Measurements from ENCODE around the gene SGCA.

The SGCA gene

DNA sequence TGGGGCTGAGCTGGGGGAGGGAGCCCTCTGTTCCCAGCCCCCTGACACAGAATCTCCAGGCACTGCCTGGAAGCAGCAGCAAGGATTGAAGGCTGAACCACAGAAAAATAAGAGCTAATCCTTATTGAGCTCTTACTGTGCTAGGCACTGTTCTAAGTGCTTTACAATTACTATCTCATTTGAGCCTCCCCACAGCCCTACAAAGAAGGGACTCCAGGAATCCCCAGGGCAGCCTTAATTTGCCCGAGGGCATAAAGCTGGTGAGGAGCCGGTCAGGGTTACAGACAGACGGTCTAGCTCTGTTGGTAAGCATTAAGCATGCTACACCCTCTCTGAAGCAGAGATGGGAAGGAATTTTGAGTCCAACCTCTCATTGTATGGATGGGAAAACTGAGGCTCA, 42.9 kb upstream of the SGCA start:
- peak overlapping the region; percentile 85 for H2AK5ac ChIP-seq (ENCODE audit: low read length)
- H3K79me2 ChIP-seq (ENCODE audit: control insufficient read depth, insufficient read depth, low read length): no peaks in the 10 kb centered on the region
- no peaks in the 10 kb centered on the region for H3K27me3 ChIP-seq (ENCODE audit: insufficient read depth, low read length, poor library complexity)
- no peak overlapping the region for H4K5ac ChIP-seq (ENCODE audit: low read length)
- peak overlapping the region; percentile 93 for H3K56ac ChIP-seq (ENCODE audit: low read length)
- H3K9ac ChIP-seq (ENCODE audit: low read length): peak overlapping the region; percentile 60
- peak overlapping the region; percentile 90 for H2BK5ac ChIP-seq (ENCODE audit: low read length)
- no peak overlapping the region for H3K23ac ChIP-seq (ENCODE audit: low read length)
- H3K18ac ChIP-seq (ENCODE audit: low read length): no peak overlapping the region
- peak overlapping the region; percentile 40 for H3K27ac ChIP-seq (ENCODE audit: low read depth, low read length)
- H3K4me2 ChIP-seq (ENCODE audit: low read length): no peak overlapping the region
- WGBS (ENCODE audit: extremely low coverage, insufficient coverage, low lambda C conversion rate): no CpG with 5 or more reads among the region's 3 CpGs
- no peak overlapping the region for H2BK120ac ChIP-seq (ENCODE audit: low read depth, low read length)
- H3K36me3 ChIP-seq (ENCODE audit: control insufficient read depth, insufficient read depth, low read length): no peaks in the 10 kb centered on the region
- H4K8ac ChIP-seq (ENCODE audit: low read depth, low read length): no peak overlapping the region
- peaks cover 12% of the 10 kb centered on the region for H3K4me1 ChIP-seq (ENCODE audit: control insufficient read depth, low read depth, low read length)
- peak overlapping the region; percentile 21 for H3K4ac ChIP-seq (ENCODE audit: low read depth, low read length)
- DNase-seq: no peak
- no peak overlapping the region for H2BK15ac ChIP-seq (replicated peaks; ENCODE audit: low read depth)
- H3K79me1 ChIP-seq (ENCODE audit: low read length): no peaks in the 10 kb centered on the region
- H3K4me3 ChIP-seq (ENCODE audit: low read length): no peak overlapping the region

DNA sequence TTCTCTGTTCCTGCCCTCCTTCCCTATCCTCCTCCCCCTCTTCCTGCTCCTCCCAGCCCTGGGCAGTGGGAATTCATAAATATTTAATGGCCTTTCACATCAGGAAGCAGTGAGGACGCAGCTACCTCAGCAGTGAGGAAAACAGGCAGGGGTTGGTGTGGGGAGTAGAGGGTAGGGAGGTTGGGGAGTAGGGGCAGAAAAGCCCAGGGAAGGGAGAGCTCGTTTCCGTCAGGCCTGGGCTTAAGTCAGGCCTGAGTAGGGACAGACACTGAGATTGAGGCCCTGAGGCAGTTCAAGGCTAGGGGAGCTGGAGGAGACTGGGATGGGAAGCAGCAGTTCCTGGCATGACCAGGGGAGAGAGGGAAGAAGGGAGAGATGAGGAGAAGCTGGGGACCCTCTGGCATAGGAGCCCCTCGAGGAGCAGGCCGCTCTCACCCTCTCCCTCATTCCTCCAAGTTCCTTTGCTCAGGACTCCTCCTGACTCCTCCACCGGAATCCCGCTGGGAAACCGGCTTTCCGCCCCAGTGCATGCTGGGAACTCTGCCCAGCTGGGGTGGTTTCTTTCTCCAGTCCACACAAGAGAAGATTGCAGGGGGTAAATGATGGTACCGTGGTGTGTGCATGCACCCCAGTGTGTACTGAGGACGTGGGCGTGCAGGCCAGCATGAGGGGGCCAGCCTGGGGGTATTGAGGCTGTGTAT, 42.0 kb upstream of the SGCA start:
- Histone ChIP-seq H3K79me1 (ENCODE audit: low read length) (no peaks in the 10 kb centered on the region), H3K23ac (ENCODE audit: low read length) (no peak overlapping the region), H4K5ac (ENCODE audit: low read length) (peak overlapping the region; percentile 84), H2BK120ac (ENCODE audit: low read depth, low read length) (no peak overlapping the region), H3K36me3 (ENCODE audit: control insufficient read depth, insufficient read depth, low read length) (no peaks in the 10 kb centered on the region), H3K79me2 (ENCODE audit: control insufficient read depth, insufficient read depth, low read length) (no peaks in the 10 kb centered on the region), H3K56ac (ENCODE audit: low read length) (peak overlapping the region; percentile 93), H3K4me3 (ENCODE audit: low read length) (no peak overlapping the region), H3K4me1 (ENCODE audit: control insufficient read depth, low read depth, low read length) (peaks cover 12% of the 10 kb centered on the region), H3K18ac (ENCODE audit: low read length) (peak overlapping the region; percentile 6), H2BK15ac (replicated peaks; ENCODE audit: low read depth) (no peak overlapping the region), H2BK5ac (ENCODE audit: low read length) (peak overlapping the region; percentile 90), H4K8ac (ENCODE audit: low read depth, low read length) (no peak overlapping the region), H3K27me3 (ENCODE audit: insufficient read depth, low read length, poor library complexity) (no peaks in the 10 kb centered on the region), H3K27ac (ENCODE audit: low read depth, low read length) (peak overlapping the region; percentile 40), H3K9ac (ENCODE audit: low read length) (peak overlapping the region; percentile 60), H3K4ac (ENCODE audit: low read depth, low read length) (peak overlapping the region; percentile 21), H2AK5ac (ENCODE audit: low read length) (no peak overlapping the region), H3K4me2 (ENCODE audit: low read length) (no peak overlapping the region)
- peak; percentile 72 for DNase-seq
- WGBS (ENCODE audit: extremely low coverage, insufficient coverage, low lambda C conversion rate): no CpG with 5 or more reads among the region's 12 CpGs

DNA sequence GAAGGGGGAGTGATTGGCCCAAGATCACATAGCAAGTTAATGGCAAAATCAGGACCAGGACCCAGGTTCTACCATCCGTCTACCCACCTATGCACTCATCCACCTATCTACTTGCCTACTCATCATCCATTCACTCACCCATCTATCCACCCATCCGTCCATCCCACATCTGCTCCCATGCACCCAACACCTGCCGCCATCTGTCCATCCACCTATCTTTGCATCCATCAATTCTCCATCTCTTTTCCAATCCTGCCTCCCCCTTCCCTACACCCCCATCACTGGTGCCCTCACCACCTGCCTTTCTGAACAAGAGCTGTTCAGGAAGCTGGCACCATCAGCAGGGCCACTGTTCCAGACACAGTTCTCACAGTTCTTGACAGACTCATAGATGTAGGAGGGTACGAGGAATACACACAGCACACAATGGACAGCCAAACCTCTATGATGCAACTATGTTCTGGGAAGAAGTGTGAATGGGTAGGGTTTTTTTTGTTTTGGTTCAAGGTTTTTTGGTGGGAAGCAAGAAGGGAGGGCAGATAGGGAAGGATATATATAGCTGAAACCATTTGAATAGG, 40.3 kb upstream of the SGCA start:
- DNase-seq: no peak
- no peaks in the 10 kb centered on the region for H3K79me1 ChIP-seq (ENCODE audit: low read length)
- peaks cover 12% of the 10 kb centered on the region for H3K4me1 ChIP-seq (ENCODE audit: control insufficient read depth, low read depth, low read length)
- no peak overlapping the region for H2BK5ac ChIP-seq (ENCODE audit: low read length)
- no peak overlapping the region for H4K8ac ChIP-seq (ENCODE audit: low read depth, low read length)
- no peaks in the 10 kb centered on the region for H3K27me3 ChIP-seq (ENCODE audit: insufficient read depth, low read length, poor library complexity)
- no peak overlapping the region for H4K5ac ChIP-seq (ENCODE audit: low read length)
- H2BK120ac ChIP-seq (ENCODE audit: low read depth, low read length): no peak overlapping the region
- no peaks in the 10 kb centered on the region for H3K36me3 ChIP-seq (ENCODE audit: control insufficient read depth, insufficient read depth, low read length)
- H3K23ac ChIP-seq (ENCODE audit: low read length): no peak overlapping the region
- no peak overlapping the region for H3K27ac ChIP-seq (ENCODE audit: low read depth, low read length)
- no peak overlapping the region for H3K56ac ChIP-seq (ENCODE audit: low read length)
- no peak overlapping the region for H3K4me2 ChIP-seq (ENCODE audit: low read length)
- H3K18ac ChIP-seq (ENCODE audit: low read length): no peak overlapping the region
- H2BK15ac ChIP-seq (replicated peaks; ENCODE audit: low read depth): no peak overlapping the region
- WGBS (ENCODE audit: extremely low coverage, insufficient coverage, low lambda C conversion rate): no CpG with 5 or more reads among the region's 4 CpGs
- no peak overlapping the region for H2AK5ac ChIP-seq (ENCODE audit: low read length)
- no peak overlapping the region for H3K4me3 ChIP-seq (ENCODE audit: low read length)
- no peak overlapping the region for H3K4ac ChIP-seq (ENCODE audit: low read depth, low read length)
- no peaks in the 10 kb centered on the region for H3K79me2 ChIP-seq (ENCODE audit: control insufficient read depth, insufficient read depth, low read length)
- no peak overlapping the region for H3K9ac ChIP-seq (ENCODE audit: low read length)

DNA sequence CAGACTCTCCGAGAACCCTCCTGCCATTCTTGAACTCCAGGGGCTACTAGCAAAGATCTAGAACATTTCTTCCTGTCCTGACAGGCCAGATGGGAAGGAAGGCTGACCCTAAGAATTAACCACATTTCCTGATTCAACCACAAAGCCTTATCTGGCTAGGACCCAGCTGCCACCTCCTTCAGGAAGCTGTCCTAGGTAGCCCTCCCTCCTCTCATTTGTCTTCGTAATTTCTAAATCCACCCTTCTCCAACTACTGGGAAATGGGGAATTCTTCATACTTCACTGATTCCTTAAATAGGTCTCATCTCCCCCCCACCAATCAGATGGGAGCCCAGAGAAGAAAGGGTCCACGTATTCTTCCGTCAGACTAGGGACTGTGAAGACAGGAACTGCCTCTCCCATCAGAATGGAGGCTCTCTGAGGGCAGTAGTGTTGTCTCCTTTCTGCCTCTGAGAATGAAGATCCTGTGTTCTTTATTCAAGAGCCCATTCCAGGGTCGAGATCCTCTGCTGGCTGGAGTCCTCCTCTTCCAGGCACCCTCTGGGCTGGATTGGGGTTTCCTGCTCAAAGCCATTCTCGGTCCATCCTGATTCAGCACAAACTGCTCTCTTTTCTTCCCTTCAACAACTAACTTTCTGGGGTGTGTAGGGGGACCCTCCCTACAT, 38.0 kb upstream of the SGCA start:
- Histone ChIP-seq H3K18ac (ENCODE audit: low read length) (peak overlapping the region; percentile 20), H3K36me3 (ENCODE audit: control insufficient read depth, insufficient read depth, low read length) (no peaks in the 10 kb centered on the region), H2AK5ac (ENCODE audit: low read length) (no peak overlapping the region), H3K4me3 (ENCODE audit: low read length) (no peak overlapping the region), H3K27ac (ENCODE audit: low read depth, low read length) (no peak overlapping the region), H2BK120ac (ENCODE audit: low read depth, low read length) (no peak overlapping the region), H3K9ac (ENCODE audit: low read length) (no peak overlapping the region), H3K23ac (ENCODE audit: low read length) (no peak overlapping the region), H3K79me1 (ENCODE audit: low read length) (no peaks in the 10 kb centered on the region), H3K56ac (ENCODE audit: low read length) (peak overlapping the region; percentile 91), H4K8ac (ENCODE audit: low read depth, low read length) (no peak overlapping the region), H3K4me2 (ENCODE audit: low read length) (no peak overlapping the region), H3K4me1 (ENCODE audit: control insufficient read depth, low read depth, low read length) (peaks cover 15% of the 10 kb centered on the region), H2BK5ac (ENCODE audit: low read length) (no peak overlapping the region), H2BK15ac (replicated peaks; ENCODE audit: low read depth) (no peak overlapping the region), H3K4ac (ENCODE audit: low read depth, low read length) (no peak overlapping the region), H3K79me2 (ENCODE audit: control insufficient read depth, insufficient read depth, low read length) (no peaks in the 10 kb centered on the region), H4K5ac (ENCODE audit: low read length) (no peak overlapping the region), H3K27me3 (ENCODE audit: insufficient read depth, low read length, poor library complexity) (no peaks in the 10 kb centered on the region)
- WGBS (ENCODE audit: extremely low coverage, insufficient coverage, low lambda C conversion rate): no CpG with 5 or more reads among the region's 6 CpGs
- DNase-seq: peak; percentile 63

DNA sequence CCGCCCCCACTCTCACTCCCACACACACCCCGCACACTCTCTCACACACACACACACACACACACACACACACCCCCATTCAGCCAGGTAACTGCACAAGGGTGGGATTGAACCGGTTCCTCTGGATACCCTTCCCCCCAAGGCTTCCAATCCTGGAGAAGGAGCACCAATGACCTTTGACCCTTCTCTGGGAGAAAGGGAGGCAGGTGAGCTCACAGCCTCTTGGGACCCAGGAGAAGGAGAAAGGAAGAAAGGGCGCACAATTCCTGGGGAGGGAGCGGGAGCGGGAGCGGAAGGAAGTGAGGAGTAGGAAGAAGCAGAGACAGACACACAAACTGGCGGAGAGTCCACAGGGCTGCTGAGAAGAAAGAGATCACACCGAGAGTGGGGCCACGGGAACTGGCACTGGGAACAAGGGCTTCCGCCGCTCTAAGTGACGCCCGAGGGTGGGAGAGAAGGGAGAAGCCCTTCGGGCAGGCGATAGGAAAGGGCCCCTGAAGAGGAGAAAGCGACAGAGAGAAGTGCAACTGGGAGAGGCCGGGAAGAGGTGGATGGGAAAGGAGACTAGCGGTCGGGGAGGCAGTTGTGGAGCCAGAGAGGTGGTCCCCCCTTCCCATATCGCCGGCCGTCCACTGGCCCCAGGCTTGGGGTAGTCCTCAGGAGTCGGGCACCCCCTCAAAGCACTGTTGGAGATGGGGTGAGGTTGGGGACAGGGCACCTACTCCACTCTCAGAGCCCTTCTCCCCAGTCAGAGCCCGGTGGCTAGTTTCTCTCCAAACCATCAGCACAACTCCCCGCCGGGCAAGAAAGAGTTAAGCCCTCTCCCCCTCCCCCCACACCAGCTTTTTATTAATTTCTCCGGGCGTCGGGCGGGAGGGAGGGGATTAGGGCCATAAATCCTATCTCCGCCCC, 37.1 kb upstream of the SGCA start:
- Histone ChIP-seq H3K4ac (ENCODE audit: low read depth, low read length) (peak overlapping the region; percentile 87), H4K5ac (ENCODE audit: low read length) (no peak overlapping the region), H3K4me3 (ENCODE audit: low read length) (peak overlapping the region; percentile 62), H3K56ac (ENCODE audit: low read length) (peak overlapping the region; percentile 91), H2BK15ac (replicated peaks; ENCODE audit: low read depth) (no peak overlapping the region), H3K79me1 (ENCODE audit: low read length) (no peaks in the 10 kb centered on the region), H4K8ac (ENCODE audit: low read depth, low read length) (no peak overlapping the region), H3K27ac (ENCODE audit: low read depth, low read length) (peak overlapping the region; percentile 56), H2BK5ac (ENCODE audit: low read length) (peak overlapping the region; percentile 61), H3K23ac (ENCODE audit: low read length) (peak overlapping the region; percentile 57), H3K4me2 (ENCODE audit: low read length) (peak overlapping the region; percentile 99), H2AK5ac (ENCODE audit: low read length) (no peak overlapping the region), H3K18ac (ENCODE audit: low read length) (peak overlapping the region; percentile 25), H3K4me1 (ENCODE audit: control insufficient read depth, low read depth, low read length) (peaks cover 10% of the 10 kb centered on the region), H3K36me3 (ENCODE audit: control insufficient read depth, insufficient read depth, low read length) (no peaks in the 10 kb centered on the region), H2BK120ac (ENCODE audit: low read depth, low read length) (no peak overlapping the region), H3K27me3 (ENCODE audit: insufficient read depth, low read length, poor library complexity) (no peaks in the 10 kb centered on the region), H3K79me2 (ENCODE audit: control insufficient read depth, insufficient read depth, low read length) (no peaks in the 10 kb centered on the region), H3K9ac (ENCODE audit: low read length) (peak overlapping the region; percentile 67)
- DNase-seq: peak; percentile 91
- no CpG with 5 or more reads among the region's 32 CpGs for WGBS (ENCODE audit: extremely low coverage, insufficient coverage, low lambda C conversion rate)
